Natural killer cell (primary cell): Measurements from ENCODE around the gene SLC22A12. TPM values are rescaled to one million over a fixed set of nuclear protein-coding genes. Genes with fewer than 3 reads are reported as not detected.

Source experiments
- ATAC-seq, 3 donors: fragments of 150-1000 bp in 2 of 3; fragments of 200-7000 bp in 1 of 3; cut with Tn5 transposase; 1 replicate in 1 of 3; 2 replicates in 2 of 3; pipeline ENCODE4 v1.10.0; 2021; ENCODE audit warnings: mild to moderate bottlenecking in 2 of 3, moderate library complexity in 2 of 3
- DNase-seq, 2 donors: peaks; one replicate each; pipeline versions ENCODE4 v3.0.0 to v3.0.0-alpha.2; 2013 to 2021; ENCODE audit warnings: mixed read lengths in 1 of 2
- H3K27ac ChIP-seq: one replicate; pipeline ENCODE4 v1.5.1; 2013; ENCODE audit warnings: mild to moderate bottlenecking, low read length
- H3K27me3 ChIP-seq: one replicate; pipeline ENCODE4 v1.6.1; 2013; ENCODE audit warnings: low read length; ENCODE audit not compliant: control insufficient read depth, insufficient read depth
- H3K36me3 ChIP-seq: one replicate; pipeline ENCODE4 v1.6.1; 2013; ENCODE audit warnings: low read length; ENCODE audit not compliant: control insufficient read depth, insufficient read depth
- H3K4me1 ChIP-seq: one replicate; pipeline ENCODE4 v1.6.1; 2013; ENCODE audit warnings: low read length; ENCODE audit not compliant: control insufficient read depth, insufficient read depth
- H3K4me3 ChIP-seq: one replicate; pipeline ENCODE4 v1.5.1; 2013; ENCODE audit warnings: low read length
- H3K9me3 ChIP-seq: one replicate; pipeline ENCODE4 v1.6.1; 2013; ENCODE audit warnings: low read length; ENCODE audit not compliant: control insufficient read depth, insufficient read depth
- H3K27ac Mint-ChIP-seq, 2 donors: one replicate each; pipeline ENCODE4 v1.8.0; 2022; ENCODE audit warnings: mild to moderate bottlenecking in 2 of 2, mixed read lengths in 2 of 2, moderate library complexity in 1 of 2
- H3K27me3 Mint-ChIP-seq, 2 donors: one replicate each; pipeline ENCODE4 v1.8.0; 2022; ENCODE audit warnings: low read depth in 2 of 2, mixed read lengths in 2 of 2
- H3K36me3 Mint-ChIP-seq: one replicate; pipeline ENCODE4 v1.8.0; 2022; ENCODE audit warnings: mixed read lengths
- H3K4me1 Mint-ChIP-seq, 2 donors: one replicate each; pipeline ENCODE4 v1.8.0; 2022; ENCODE audit warnings: mixed read lengths in 2 of 2
- H3K4me3 Mint-ChIP-seq: one replicate; pipeline ENCODE4 v1.8.0; 2022; ENCODE audit warnings: mild to moderate bottlenecking, moderate library complexity, mixed read lengths
- H3K9me3 Mint-ChIP-seq, 2 donors: one replicate each; pipeline ENCODE4 v1.8.0; 2022; ENCODE audit warnings: mixed read lengths in 2 of 2
- CTCF ChIP-seq: fragments of 200-600 bp; IDR thresholded peaks from one replicate; pipeline ENCODE4 v1.8.0; 2022; ENCODE audit warnings: antibody characterized with exemption
- WGBS: methylation state at CpG from one replicate; pipeline ENCODE4 v1.1.7; 2013; ENCODE audit warnings: missing lambda C conversion rate; ENCODE audit not compliant: insufficient coverage; 5-methylcytosine and 5-hydroxymethylcytosine counted together
- intact Hi-C: fragments of 100-400 bp; cut with micrococcal nuclease; formaldehyde crosslinking; loops from one replicate; pipeline ENCODE4 v1.14.2; 2022
- total RNA-seq, 4 donors: library from RNA; stranded (reverse); fragments of 120-200 nt in 1 of 4; gene quantifications; one replicate each; pipeline versions ENCODE4 v1.2.3 to v1.2.4, GENCODE V29; 2013 to 2022

Gene SLC22A12
- total RNA-seq, 3 donors from 2014 or later (not counting 1 experiment from before 2014, with no cell fraction given): not detected

- no peak for DNase-seq
- H3K36me3 ChIP-seq: no peaks in the 10 kb centered on the region
- intact Hi-C loops: no loop called here
- H3K4me3 Mint-ChIP-seq: no peak overlapping the region
- H3K9me3 Mint-ChIP-seq: no peaks in the 10 kb centered on the region
- H3K4me3 ChIP-seq: no peak overlapping the region
- H3K36me3 Mint-ChIP-seq: no peaks in the 10 kb centered on the region
- no peak overlapping the region for H3K27ac ChIP-seq
- H3K4me1 ChIP-seq: no peaks in the 10 kb centered on the region
- no peak for TF ChIP-seq CTCF
- H3K4me1 Mint-ChIP-seq: peaks cover 0 to 11% of the 10 kb centered on the region in 2 donors
- no peaks in the 10 kb centered on the region for H3K27me3 ChIP-seq
- no peak for ATAC-seq
- H3K9me3 ChIP-seq: no peaks in the 10 kb centered on the region
- H3K27me3 Mint-ChIP-seq: peaks cover 0 to 4% of the 10 kb centered on the region in 2 donors
- H3K27ac Mint-ChIP-seq: no peak overlapping the region
- WGBS: 94% methylated on average over 29 of the region's 29 CpGs
Observed at GRCh38 chr11:64561984-64562722, 28.9 kb upstream of the SLC22A12 start.

GRCh38 chr11:64562723-64563351 lies 28.2 kb upstream of the SLC22A12 start:
- DNase-seq (no peak), ATAC-seq (no peak)
- H3K9me3 Mint-ChIP-seq: no peaks in the 10 kb centered on the region
- no peak for TF ChIP-seq CTCF
- WGBS: 96% methylated on average over 14 of the region's 15 CpGs
- peaks cover 0 to 4% of the 10 kb centered on the region in 2 donors for H3K27me3 Mint-ChIP-seq
- intact Hi-C loops: no loop called here
- H3K4me3 ChIP-seq: no peak overlapping the region
- no peaks in the 10 kb centered on the region for H3K36me3 Mint-ChIP-seq
- H3K4me1 Mint-ChIP-seq: peaks cover 0 to 11% of the 10 kb centered on the region in 2 donors
- H3K9me3 ChIP-seq: no peaks in the 10 kb centered on the region
- no peak overlapping the region for H3K27ac ChIP-seq
- no peak overlapping the region for H3K27ac Mint-ChIP-seq
- no peak overlapping the region for H3K4me3 Mint-ChIP-seq
- H3K36me3 ChIP-seq: no peaks in the 10 kb centered on the region
- no peaks in the 10 kb centered on the region for H3K4me1 ChIP-seq
- no peaks in the 10 kb centered on the region for H3K27me3 ChIP-seq

GRCh38 chr11:64563966-64564365 lies 27.1 kb upstream of the SLC22A12 start:
- no peaks in the 10 kb centered on the region for H3K4me1 ChIP-seq
- H3K36me3 Mint-ChIP-seq: no peaks in the 10 kb centered on the region
- DNase-seq: no peak
- TF ChIP-seq CTCF: no peak
- H3K9me3 Mint-ChIP-seq: no peaks in the 10 kb centered on the region
- no peak for ATAC-seq
- no peak overlapping the region for H3K27ac ChIP-seq
- no peak overlapping the region for H3K4me3 Mint-ChIP-seq
- peaks cover 0 to 11% of the 10 kb centered on the region in 2 donors for H3K4me1 Mint-ChIP-seq
- H3K9me3 ChIP-seq: no peaks in the 10 kb centered on the region
- intact Hi-C loops: no loop called here
- no peaks in the 10 kb centered on the region for H3K36me3 ChIP-seq
- H3K4me3 ChIP-seq: no peak overlapping the region
- H3K27ac Mint-ChIP-seq: no peak overlapping the region
- 94% methylated on average over 12 of the region's 12 CpGs for WGBS
- H3K27me3 Mint-ChIP-seq: peaks cover 0 to 4% of the 10 kb centered on the region in 2 donors
- H3K27me3 ChIP-seq: no peaks in the 10 kb centered on the region
